ENCODE measurements around the gene OLFM4.

DNA sequence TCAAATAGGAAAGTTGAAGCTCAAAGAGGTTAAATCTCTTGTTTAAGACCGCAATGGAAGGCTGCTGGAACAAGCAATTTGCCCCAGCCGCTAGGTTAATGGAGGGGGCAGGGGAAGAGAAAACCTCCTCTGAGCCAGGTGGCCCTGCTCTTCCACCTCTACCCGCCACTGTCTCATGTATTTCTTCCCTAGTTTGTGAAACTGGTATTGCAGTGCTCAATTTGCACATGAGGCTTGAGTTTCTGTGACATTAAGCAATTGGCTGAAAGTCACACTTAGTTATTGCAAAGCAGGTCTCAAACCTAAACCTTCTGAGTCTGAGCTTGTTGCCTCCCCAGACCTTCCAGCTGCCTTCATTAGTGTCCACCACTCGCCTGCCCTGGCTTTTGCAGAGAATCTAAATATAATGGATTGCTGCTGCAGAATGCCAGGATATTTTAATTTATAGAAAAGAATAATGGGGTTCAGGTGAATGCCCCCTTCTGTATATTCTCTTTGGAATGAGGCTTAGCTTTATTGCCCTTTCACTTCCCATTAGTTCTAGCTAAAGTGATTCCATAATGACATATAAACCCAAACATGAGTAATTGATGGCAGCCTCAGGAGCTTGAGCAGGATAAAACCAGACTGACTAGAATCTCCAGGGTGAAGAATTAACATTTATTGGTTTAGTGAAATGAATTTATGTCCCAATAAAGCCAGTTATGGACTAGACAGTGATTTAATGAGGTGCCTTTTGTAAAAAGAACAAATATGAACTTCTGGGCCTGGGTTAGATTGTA, 27.0 kb upstream of the OLFM4 start:
- no peak for TF ChIP-seq CTCF (conservative IDR thresholded peaks at IDR 0.05; ENCODE audit: low read length)
- no peak for TF ChIP-seq EZH2phosphoT487 (IDR thresholded peaks at IDR 0.05; ENCODE audit: borderline replicate concordance, low read depth, low read length)

All from OCI-LY7 (cell line).